H1 (cell line): Measurements from ENCODE around the gene SIX3. TPM values are rescaled to one million over a fixed set of nuclear protein-coding genes. Genes with fewer than 3 reads are reported as not detected.

Experiments
- CHD1 ChIP-seq: IDR thresholded peaks from 2 replicates; pipeline ENCODE4 v1.6.1; 2012; ENCODE audit warnings: low read depth, low read length, improper control_type of control experiment
- CHD7 ChIP-seq: fragments of 300-600 bp; sonication (generic); IDR thresholded peaks from 2 replicates; pipeline ENCODE4 v1.7.1; 2012; ENCODE audit warnings: low read length, moderate library complexity, mild to moderate bottlenecking, inconsistent platforms; ENCODE audit not compliant: insufficient replicate concordance
- TCF12 ChIP-seq: IDR thresholded peaks from 2 replicates; pipeline ENCODE4 v1.6.1; 2011; ENCODE audit warnings: low read depth, mild to moderate bottlenecking, low read length
- polyA plus RNA-seq, 7 experiments: library from polyadenylated mRNA; depleted of rRNA in 3 of 7; stranded (reverse) in 5 of 7; unstranded in 2 of 7; fragments of >200 nt in 5 of 7; fragments of 200-250 nt in 2 of 7; gene quantifications; 1 replicate in 5 of 7; 2 replicates in 1 of 7; 4 replicates in 1 of 7; pipeline versions ENCODE4 v1.2.1 to v1.2.3, GENCODE V29; 2011 to 2013; ENCODE audit warnings: missing spikeins in 2 of 7, mixed read lengths in 2 of 7
- total RNA-seq: library from RNA; stranded (reverse); fragmentation: NEBNext Ultra II Directional; extraction: Animal tissue kit (Norgen Biotek cat#: 25700); gene quantifications from 2 replicates; pipeline ENCODE4 v1.2.1, GENCODE V29; 2021

The SIX3 gene
- total and polyA plus RNA-seq, 2 of the 8 experiments (the other 6 are each of a cell fraction or from before 2014, with no cell fraction given): 0.02 to 0.19 TPM

GRCh38 chr2:44931198-44931780, 10.2 kb upstream of the SIX3 start (continued):
- TF ChIP-seq CHD7: no peak
- TF ChIP-seq TCF12: no peak
- no peak for TF ChIP-seq CHD1
